Neutrophil (primary cell): ENCODE measurements around the gene CACNA2D1.

Source experiments
- H3K27ac ChIP-seq: fragments of 200-600 bp; sonication (generic); 2 replicates; pipeline ENCODE4 v1.5.1; 2016; ENCODE audit warnings: mild to moderate bottlenecking, moderate library complexity
- H3K27me3 ChIP-seq: fragments of 200-600 bp; sonication (generic); 2 replicates; pipeline ENCODE4 v1.6.0; 2016; ENCODE audit warnings: mild to moderate bottlenecking
- H3K36me3 ChIP-seq: fragments of 200-600 bp; sonication (generic); 2 replicates; pipeline ENCODE4 v1.5.1; 2017
- H3K4me1 ChIP-seq, 2 experiments: fragments of 200-600 bp in 1 of 2; sonication (generic) in 1 of 2; 1 replicate in 1 of 2; 2 replicates in 1 of 2; pipeline versions ENCODE4 v1.5.1 to v1.6.1; 2013 to 2016; ENCODE audit warnings: low read depth in 1 of 2, low read length in 1 of 2, mild to moderate bottlenecking in 1 of 2, moderate library complexity in 1 of 2; ENCODE audit not compliant: control insufficient read depth in 1 of 2, insufficient read depth in 1 of 2
- H3K4me3 ChIP-seq, 2 experiments: fragments of 200-600 bp in 1 of 2; sonication (generic) in 1 of 2; 1 replicate in 1 of 2; 2 replicates in 1 of 2; pipeline ENCODE4 v1.5.1; 2013 to 2016; ENCODE audit warnings: low read depth in 1 of 2, low read length in 1 of 2, mild to moderate bottlenecking in 1 of 2, moderate library complexity in 1 of 2
- H3K9me3 ChIP-seq: fragments of 200-600 bp; sonication (generic); 2 replicates; pipeline ENCODE4 v1.5.1; 2016
- CTCF ChIP-seq: fragments of 200-600 bp; sonication (generic); IDR thresholded peaks from 2 replicates; pipeline ENCODE4 v1.5.1; 2016; ENCODE audit warnings: antibody characterized with exemption

Gene CACNA2D1

GRCh38 chr7:82397879-82398524 is 45.6 kb downstream of the CACNA2D1 start:
- no peak overlapping the region for H3K4me3 ChIP-seq
- H3K27me3 ChIP-seq = no peaks in the 10 kb centered on the region
- no peak overlapping the region for H3K27ac ChIP-seq
- TF ChIP-seq CTCF = no peak
- H3K9me3 ChIP-seq = no peaks in the 10 kb centered on the region
- no peaks in the 10 kb centered on the region for H3K4me1 ChIP-seq
- no peaks in the 10 kb centered on the region for H3K36me3 ChIP-seq

- H3K27ac ChIP-seq = no peak overlapping the region
- no peaks in the 10 kb centered on the region for H3K9me3 ChIP-seq
- H3K4me3 ChIP-seq = no peak overlapping the region
- no peak for TF ChIP-seq CTCF
- H3K27me3 ChIP-seq = no peaks in the 10 kb centered on the region
- H3K4me1 ChIP-seq = no peaks in the 10 kb centered on the region
- H3K36me3 ChIP-seq = no peaks in the 10 kb centered on the region
These were observed 47.2 kb downstream of the CACNA2D1 start for GRCh38 chr7:82396343-82396742.

- H3K4me1 ChIP-seq = no peaks in the 10 kb centered on the region
- no peaks in the 10 kb centered on the region for H3K9me3 ChIP-seq
- no peak overlapping the region for H3K27ac ChIP-seq
- no peaks in the 10 kb centered on the region for H3K36me3 ChIP-seq
- no peak overlapping the region for H3K4me3 ChIP-seq
- no peaks in the 10 kb centered on the region for H3K27me3 ChIP-seq
- TF ChIP-seq CTCF = no peak
These were observed 48.4 kb downstream of the CACNA2D1 start for GRCh38 chr7:82395147-82395546.

- no peak overlapping the region for H3K4me3 ChIP-seq
- no peaks in the 10 kb centered on the region for H3K27me3 ChIP-seq
- no peaks in the 10 kb centered on the region for H3K36me3 ChIP-seq
- no peak for TF ChIP-seq CTCF
- no peaks in the 10 kb centered on the region for H3K4me1 ChIP-seq
- no peaks in the 10 kb centered on the region for H3K9me3 ChIP-seq
- H3K27ac ChIP-seq = no peak overlapping the region
These were observed 49.7 kb downstream of the CACNA2D1 start for GRCh38 chr7:82393840-82394220.

- no peaks in the 10 kb centered on the region for H3K4me1 ChIP-seq
- H3K27ac ChIP-seq = no peak overlapping the region
- H3K9me3 ChIP-seq = no peaks in the 10 kb centered on the region
- H3K27me3 ChIP-seq = no peaks in the 10 kb centered on the region
- no peak overlapping the region for H3K4me3 ChIP-seq
- H3K36me3 ChIP-seq = no peaks in the 10 kb centered on the region
- no peak for TF ChIP-seq CTCF
These were observed 50.3 kb downstream of the CACNA2D1 start for GRCh38 chr7:82393076-82393839.
